ENCODE results near the gene MEIG1. TPM values are rescaled to one million over a fixed set of nuclear protein-coding genes. Genes with fewer than 3 reads are reported as not detected.
"Not testable (repeated sequence)": the region's sequence is repeated elsewhere in the genome, so short reads cannot be mapped to it uniquely, and the experiment has no call there.

MEIG1 gene
- total and polyA plus RNA-seq, 5 donors, result 0.34 TPM; not detected in 4

DNA sequence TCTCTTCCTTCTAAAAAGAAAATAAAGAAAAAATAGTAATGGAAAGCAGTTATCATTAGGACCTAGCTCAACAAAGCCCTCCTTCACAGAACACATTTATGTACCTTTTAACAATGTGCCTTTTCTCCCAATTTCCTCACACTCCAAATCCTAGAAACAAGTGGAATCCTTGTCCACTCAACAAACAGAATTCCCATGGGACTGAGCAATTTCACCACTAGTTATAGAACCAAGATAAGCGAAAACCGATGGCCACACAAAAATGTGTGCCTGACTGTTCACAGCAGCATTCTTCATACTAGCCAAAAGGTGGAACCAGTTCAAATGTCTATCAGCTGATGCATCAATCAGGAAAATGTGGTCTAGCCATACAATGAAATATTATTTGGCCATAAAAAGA, 22.6 kb upstream of the MEIG1 start:
- no peak for ATAC-seq
- Histone ChIP-seq H3K4me1 (ENCODE audit: control insufficient read depth, insufficient read depth, low read length) (no peaks in the 10 kb centered on the region), H3K27ac (ENCODE audit: low read length) (no peak overlapping the region), H3K4me3 (ENCODE audit: low read length) (no peak overlapping the region), H3K27me3 (ENCODE audit: control insufficient read depth, insufficient read depth) (no peaks in the 10 kb centered on the region), H3K9me3 (ENCODE audit: control insufficient read depth, low read length) (no peaks in the 10 kb centered on the region)
- 83% methylated on average over 2 of the region's 2 CpGs for WGBS
- intact Hi-C loops (cut with DNase I), result no loop called here
- DNase-seq, result no peak

DNA sequence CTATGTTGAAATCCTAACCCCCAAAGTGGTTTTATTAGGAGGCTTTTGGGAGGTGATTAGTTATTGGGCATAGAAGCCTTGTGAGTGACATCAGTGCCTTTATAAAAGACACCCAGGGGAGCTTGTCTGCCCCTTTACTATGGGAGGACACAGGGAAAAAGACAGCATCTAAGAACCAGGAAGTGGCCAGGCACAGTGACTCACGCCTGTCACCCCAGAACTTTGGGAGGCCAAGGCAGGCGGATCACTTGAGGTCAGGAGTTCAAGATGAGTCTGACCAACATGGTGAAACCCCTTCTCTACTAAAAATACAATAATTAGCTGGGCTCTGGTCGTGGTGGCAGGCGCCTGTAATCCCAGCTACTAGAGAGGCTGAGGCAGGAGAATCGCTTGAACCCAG, 20.2 kb upstream of the MEIG1 start:
- H3K27ac ChIP-seq (ENCODE audit: low read length); intact Hi-C loops (cut with DNase I): not testable (repeated sequence)
- WGBS, result 72% methylated on average over 4 of the region's 5 CpGs

DNA sequence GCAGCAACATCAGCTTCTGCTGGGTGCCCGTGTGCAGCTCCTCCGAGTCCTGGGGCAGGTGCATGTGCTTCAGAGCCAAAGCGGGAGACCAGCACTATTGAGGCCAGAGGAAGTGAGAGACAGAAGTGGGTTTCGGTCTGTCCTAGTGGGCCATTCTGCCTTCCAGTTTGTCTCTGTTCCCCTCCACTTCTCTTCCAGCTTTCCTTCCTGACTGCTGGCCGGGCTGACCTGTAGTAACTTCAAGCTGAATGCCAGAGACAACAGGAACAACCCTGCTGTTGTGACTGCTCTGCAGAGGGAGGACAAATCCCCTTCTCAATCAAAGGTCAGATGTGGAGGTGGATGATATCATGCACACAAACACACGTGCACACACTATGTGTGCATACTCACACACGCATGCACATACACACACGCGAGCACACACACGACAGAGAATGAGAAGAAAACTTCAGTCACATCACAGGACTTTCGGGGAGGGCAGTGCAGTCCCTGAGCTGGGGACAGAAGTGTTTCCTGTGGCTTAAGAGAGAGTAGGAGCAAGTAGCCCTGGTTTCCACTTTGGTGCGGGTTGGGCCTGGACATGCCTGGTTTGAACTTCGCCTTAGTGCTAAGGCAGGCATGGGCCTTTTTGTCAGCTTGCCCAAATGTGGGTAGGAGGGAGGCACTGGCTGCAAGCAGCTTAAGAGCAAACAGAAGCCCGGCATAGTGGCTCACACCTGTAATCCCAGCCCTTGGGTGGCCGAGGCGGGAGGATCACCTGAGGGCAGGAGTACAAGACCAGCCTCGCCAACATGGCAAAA, 16.8 kb upstream of the MEIG1 start:
- H3K9me3 ChIP-seq (ENCODE audit: control insufficient read depth, low read length); DNase-seq; H3K4me3 ChIP-seq (ENCODE audit: low read length); H3K27me3 ChIP-seq (ENCODE audit: control insufficient read depth, insufficient read depth); H3K4me1 ChIP-seq (ENCODE audit: control insufficient read depth, insufficient read depth, low read length); ATAC-seq; H3K27ac ChIP-seq (ENCODE audit: low read length); intact Hi-C loops (cut with DNase I): not testable (repeated sequence)
- WGBS, result 92% methylated on average over 17 of the region's 17 CpGs

More for the DNA sequence above, 20.2 kb upstream of the MEIG1 start:
- not testable (repeated sequence) for DNase-seq; H3K27me3 ChIP-seq (ENCODE audit: control insufficient read depth, insufficient read depth); H3K9me3 ChIP-seq (ENCODE audit: control insufficient read depth, low read length); ATAC-seq; H3K4me3 ChIP-seq (ENCODE audit: low read length); H3K4me1 ChIP-seq (ENCODE audit: control insufficient read depth, insufficient read depth, low read length)

DNA sequence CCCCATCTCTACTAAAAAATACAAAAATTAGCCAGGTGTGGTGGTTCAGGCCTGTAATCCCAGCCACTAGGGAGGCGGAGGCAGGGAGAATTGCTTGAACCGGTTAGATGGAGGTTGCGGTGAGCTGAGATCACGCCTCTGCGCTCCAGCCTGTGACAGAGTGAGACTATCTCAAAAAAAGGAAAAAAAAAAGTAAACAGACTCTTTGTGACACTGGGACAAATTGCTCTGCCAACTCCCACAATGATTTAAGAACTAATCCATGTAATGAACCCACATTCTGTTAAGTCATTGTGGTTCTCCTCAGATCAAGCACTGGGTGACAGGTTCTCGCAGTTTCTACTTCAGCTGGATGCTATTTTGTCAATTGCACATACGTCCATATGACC, 16.2 kb upstream of the MEIG1 start:
- H3K27me3 ChIP-seq (ENCODE audit: control insufficient read depth, insufficient read depth); H3K4me1 ChIP-seq (ENCODE audit: control insufficient read depth, insufficient read depth, low read length); ATAC-seq; intact Hi-C loops (cut with DNase I); H3K4me3 ChIP-seq (ENCODE audit: low read length); H3K9me3 ChIP-seq (ENCODE audit: control insufficient read depth, low read length); H3K27ac ChIP-seq (ENCODE audit: low read length); DNase-seq: not testable (repeated sequence)
- WGBS, result 96% methylated on average over 7 of the region's 7 CpGs

DNA sequence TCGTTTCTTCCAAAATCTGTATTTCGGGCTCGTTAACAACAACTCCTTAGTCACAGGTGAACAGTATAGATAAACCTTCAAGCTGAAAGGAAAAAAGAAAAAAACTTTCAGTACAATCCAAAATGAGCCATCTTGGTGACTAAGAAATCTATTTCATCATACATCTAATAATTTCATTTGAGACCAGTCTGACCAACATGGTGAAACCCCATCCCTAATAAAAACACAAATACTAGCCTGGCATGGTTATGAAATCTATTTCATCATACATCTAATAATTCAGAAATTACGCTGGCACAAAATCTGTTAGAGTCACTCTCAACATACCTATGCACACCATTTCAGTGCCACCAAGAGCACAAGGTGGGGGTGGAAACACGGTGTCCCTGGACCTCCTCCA, 14.1 kb upstream of the MEIG1 start:
- Histone ChIP-seq H3K27ac (ENCODE audit: low read length) (no peak overlapping the region), H3K27me3 (ENCODE audit: control insufficient read depth, insufficient read depth) (no peaks in the 10 kb centered on the region), H3K4me1 (ENCODE audit: control insufficient read depth, insufficient read depth, low read length) (no peaks in the 10 kb centered on the region), H3K4me3 (ENCODE audit: low read length) (no peak overlapping the region), H3K9me3 (ENCODE audit: control insufficient read depth, low read length) (no peaks in the 10 kb centered on the region)
- intact Hi-C loops (cut with DNase I), result no loop called here
- ATAC-seq (no peak), DNase-seq (no peak)
- 95% methylated on average over 5 of the region's 5 CpGs for WGBS

DNA sequence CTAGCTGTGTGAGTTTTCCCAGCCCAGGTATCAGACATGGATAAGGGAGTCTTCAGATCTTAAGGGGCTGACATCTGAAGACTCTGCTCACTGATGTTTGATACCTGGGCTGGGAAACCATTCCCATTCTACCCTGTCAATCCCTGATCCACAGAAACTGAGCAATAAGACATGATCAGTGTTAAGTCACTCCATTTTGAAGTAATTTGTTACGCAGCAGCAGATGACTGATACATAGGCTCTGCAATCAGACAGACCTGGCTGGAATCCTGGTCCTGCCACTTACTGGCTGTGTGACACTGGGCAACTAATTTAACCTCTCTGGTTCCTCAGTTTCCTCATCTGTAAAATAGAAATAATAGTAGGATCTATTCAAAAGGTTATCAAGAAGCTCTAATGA, 11.9 kb upstream of the MEIG1 start:
- no peak for ATAC-seq
- whole genome bisulfite sequencing, result 96% methylated on average over 1 of the region's 1 CpG
- intact Hi-C loops (cut with DNase I), result no loop called here

DNA sequence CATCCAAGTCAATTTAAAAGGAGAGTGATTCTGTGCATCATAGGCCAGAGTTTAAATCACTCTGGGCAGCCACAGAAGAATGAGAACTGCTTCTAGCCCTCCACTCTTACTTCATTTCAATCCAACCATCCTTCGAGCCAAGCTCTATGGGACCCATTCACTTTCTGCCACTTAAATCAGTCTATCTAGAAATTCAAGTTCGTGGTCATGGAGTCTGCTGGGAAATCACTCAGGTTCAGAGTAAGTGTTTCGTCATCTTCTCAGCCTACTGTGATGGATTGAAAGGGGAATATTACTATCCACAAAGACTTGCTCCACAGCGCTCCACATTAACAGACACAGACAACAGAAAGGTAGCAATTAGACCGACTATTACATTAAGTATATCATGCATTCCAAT, 9.9 kb upstream of the MEIG1 start:
- Histone ChIP-seq H3K4me1 (ENCODE audit: control insufficient read depth, insufficient read depth, low read length) (peaks cover 4% of the 10 kb centered on the region), H3K9me3 (ENCODE audit: control insufficient read depth, low read length) (no peaks in the 10 kb centered on the region), H3K27me3 (ENCODE audit: control insufficient read depth, insufficient read depth) (no peaks in the 10 kb centered on the region), H3K27ac (ENCODE audit: low read length) (no peak overlapping the region), H3K4me3 (ENCODE audit: low read length) (no peak overlapping the region)
- intact Hi-C loops (cut with DNase I), result no loop called here
- ATAC-seq (no peak), DNase-seq (no peak)
- 92% methylated on average over 5 of the region's 5 CpGs for WGBS

More for the DNA sequence above, 11.9 kb upstream of the MEIG1 start:
- no peak overlapping the region for H3K4me3 ChIP-seq (ENCODE audit: low read length)
- H3K9me3 ChIP-seq (ENCODE audit: control insufficient read depth, low read length), result no peaks in the 10 kb centered on the region
- no peak overlapping the region for H3K27ac ChIP-seq (ENCODE audit: low read length)
- H3K27me3 ChIP-seq (ENCODE audit: control insufficient read depth, insufficient read depth), result no peaks in the 10 kb centered on the region
- DNase-seq, result no peak
- H3K4me1 ChIP-seq (ENCODE audit: control insufficient read depth, insufficient read depth, low read length), result no peaks in the 10 kb centered on the region

DNA sequence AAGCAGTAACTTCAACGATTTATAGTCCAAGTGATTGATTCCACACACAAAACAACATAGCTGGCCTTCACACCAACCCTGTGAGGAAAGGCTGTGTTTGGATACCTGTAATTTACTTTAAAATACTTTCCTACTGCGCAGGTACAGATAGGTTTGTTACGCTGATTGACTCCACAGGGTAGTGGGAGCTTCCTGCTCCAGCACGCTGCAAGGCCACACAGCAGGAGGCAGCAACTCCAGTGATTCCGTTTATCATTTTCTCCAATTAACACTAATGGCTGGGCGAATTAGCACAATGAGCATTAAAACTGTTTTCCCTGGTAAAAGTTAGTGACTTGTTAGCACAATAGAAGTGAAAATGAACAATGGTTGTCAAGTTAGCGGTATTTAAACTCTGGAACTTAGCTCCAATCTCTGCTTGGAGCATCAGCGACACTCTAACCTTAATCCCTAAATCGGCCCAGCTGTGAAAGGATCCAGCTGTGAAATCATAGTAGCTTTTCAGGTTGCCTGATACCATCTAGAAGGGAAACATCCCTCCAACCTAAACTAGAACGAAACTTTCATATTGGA, 6.3 kb upstream of the MEIG1 start:
- Histone ChIP-seq H3K27me3 (ENCODE audit: control insufficient read depth, insufficient read depth) (no peaks in the 10 kb centered on the region), H3K27ac (ENCODE audit: low read length) (peak overlapping the region; percentile 96), H3K4me1 (ENCODE audit: control insufficient read depth, insufficient read depth, low read length) (peaks cover 4% of the 10 kb centered on the region), H3K9me3 (ENCODE audit: control insufficient read depth, low read length) (no peaks in the 10 kb centered on the region), H3K4me3 (ENCODE audit: low read length) (peak overlapping the region; percentile 83)
- DNase-seq, result no peak
- intact Hi-C loops (cut with DNase I), result loop anchor here in 1 of 4 donors (10.0 kb wide), 2 partner anchors 108 to 142 kb away; partner anchors contain the start of gene RPP38
- ATAC-seq, result no peak
- 23% methylated on average over 10 of the region's 10 CpGs for WGBS

DNA sequence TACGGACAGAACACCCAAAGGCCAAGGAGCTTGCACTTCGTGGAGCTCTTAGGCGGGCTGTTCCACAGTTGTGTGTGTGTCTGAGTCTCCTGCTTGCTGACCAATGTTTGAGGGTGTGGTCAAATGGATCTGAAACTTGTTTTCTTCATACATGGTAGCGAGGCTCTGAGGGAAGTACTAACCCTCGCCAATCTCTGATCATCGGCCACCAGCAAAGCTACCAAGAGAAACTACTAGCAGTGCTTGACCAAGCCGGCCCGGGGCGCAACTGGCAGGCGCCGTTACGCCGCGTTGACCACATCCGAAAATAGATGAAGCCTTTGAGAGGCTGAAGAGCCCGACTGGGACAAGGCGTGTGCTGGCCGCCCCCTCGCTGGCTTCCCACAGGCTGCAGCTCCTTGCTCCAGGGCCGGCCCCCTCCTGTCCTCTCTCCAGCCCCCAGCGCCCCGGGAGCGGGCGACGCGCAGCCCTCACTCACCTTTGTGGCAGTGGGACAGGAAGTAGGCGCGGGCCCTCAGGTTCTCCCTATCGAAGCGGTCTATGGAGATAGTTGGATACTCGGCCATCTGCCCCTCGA, 5.7 kb upstream of the MEIG1 start:
- Histone ChIP-seq H3K27me3 (ENCODE audit: control insufficient read depth, insufficient read depth) (no peaks in the 10 kb centered on the region), H3K4me3 (ENCODE audit: low read length) (peak overlapping the region; percentile 83), H3K4me1 (ENCODE audit: control insufficient read depth, insufficient read depth, low read length) (peaks cover 4% of the 10 kb centered on the region), H3K27ac (ENCODE audit: low read length) (peak overlapping the region; percentile 96), H3K9me3 (ENCODE audit: control insufficient read depth, low read length) (no peaks in the 10 kb centered on the region)
- DNase-seq, result peak in 2 of 3 donors; percentile 59 to 77
- under 1% methylated on average over 32 of the region's 32 CpGs for WGBS
- ATAC-seq, result peak; percentile 71 to 73
- intact Hi-C loops (cut with DNase I), result loop anchor here in 1 of 4 donors (10.0 kb wide), 2 partner anchors 109 to 141 kb away; partner anchors contain the start of gene RPP38

DNA sequence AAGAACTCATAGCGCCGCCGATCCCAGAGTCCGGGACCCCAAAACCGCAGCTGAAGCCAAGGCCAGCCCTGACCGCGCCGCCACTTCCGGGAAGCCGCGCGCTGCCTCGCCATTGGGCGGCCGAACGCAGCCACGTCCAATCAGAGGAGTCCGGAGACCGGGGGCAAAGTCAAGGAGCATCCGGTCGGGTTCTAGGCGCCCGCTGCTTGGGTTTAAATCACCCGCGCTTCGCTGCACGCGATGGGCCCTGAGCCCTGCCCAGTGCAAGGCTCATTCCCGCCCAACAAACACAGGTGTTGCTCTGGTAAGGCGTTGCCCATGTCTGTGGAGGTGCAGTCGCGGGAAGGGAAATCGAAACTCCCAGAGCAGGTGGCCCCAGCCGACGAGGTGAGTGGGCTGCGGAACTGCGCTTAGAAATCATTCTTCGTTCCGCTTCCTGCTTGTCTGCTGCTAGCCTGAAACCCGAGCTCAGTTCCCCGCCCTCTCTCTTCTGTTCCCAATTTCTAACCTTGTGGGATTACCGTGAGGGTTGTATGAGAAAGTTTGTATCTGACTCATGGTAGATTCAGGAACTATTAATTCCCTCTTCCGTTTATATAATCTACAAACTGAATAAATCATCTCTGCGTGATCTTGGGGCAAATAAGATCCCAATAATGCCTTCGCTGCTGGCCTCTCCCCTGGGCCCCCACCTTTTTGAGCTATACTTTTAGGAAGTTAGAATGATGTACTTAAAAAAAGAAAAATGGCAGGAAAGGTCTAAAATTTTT, 5.0 kb upstream of the MEIG1 start, which contains the start of gene DCLRE1C:
Gene DCLRE1C, minus strand, starts transcription at position 96 of the 770 bp plus-strand sequence. Its CDS starts 86 bp downstream, at position 10.
- ATAC-seq (peak; percentile 98), DNase-seq (peak; percentile 92 to 96 (median 95))
- under 1% methylated on average over 45 of the region's 45 CpGs for WGBS

More for the DNA sequence above, 5.0 kb upstream of the MEIG1 start, which contains the start of gene DCLRE1C:
- intact Hi-C loops (cut with DNase I), result loop anchor here in 1 of 4 donors (10.0 kb wide), 2 partner anchors 109 to 141 kb away; partner anchors contain the start of gene RPP38
- Histone ChIP-seq H3K4me1 (ENCODE audit: control insufficient read depth, insufficient read depth, low read length) (peaks cover 4% of the 10 kb centered on the region), H3K9me3 (ENCODE audit: control insufficient read depth, low read length) (no peaks in the 10 kb centered on the region), H3K27me3 (ENCODE audit: control insufficient read depth, insufficient read depth) (no peaks in the 10 kb centered on the region), H3K27ac (ENCODE audit: low read length) (peak within 1 kb of the TSS; percentile 96), H3K4me3 (ENCODE audit: low read length) (peak within 1 kb of the TSS; percentile 83)

Data from right cardiac atrium (tissue), 5 donors.